Esophagus squamous epithelium (tissue), 5 donors: Measurements from ENCODE around the gene PIK3CG. TPM values are rescaled to one million over a fixed set of nuclear protein-coding genes. Genes with fewer than 3 reads are reported as not detected.
"Not testable (repeated sequence)": the region's sequence is repeated elsewhere in the genome, so short reads cannot be mapped to it uniquely, and the experiment has no call there.

Experiments used
- DNase-seq: peaks from one replicate; lab custom pipeline; 2025; lab: John Stamatoyannopoulos, UW
- H3K27ac ChIP-seq, 4 donors: fragments of 200-600 bp; sonication (generic); one replicate each; pipeline ENCODE4 v1.5.1; 2016 to 2019; ENCODE audit warnings: mild to moderate bottlenecking in 1 of 4
- H3K27me3 ChIP-seq, 4 donors: fragments of 200-600 bp; sonication (generic); 1 replicate in 3 of 4; 2 replicates in 1 of 4; pipeline versions ENCODE4 v1.5.1 to v1.6.0; 2017 to 2021; ENCODE audit warnings: antibody characterized with exemption in 1 of 4
- H3K36me3 ChIP-seq, 3 donors: fragments of 200-600 bp; sonication (generic); one replicate each; pipeline ENCODE4 v1.5.1; 2016 to 2019
- H3K4me1 ChIP-seq, 3 donors: fragments of 200-600 bp; sonication (generic); one replicate each; pipeline ENCODE4 v1.5.1; 2017 to 2019
- H3K4me3 ChIP-seq, 4 donors: fragments of 200-600 bp; sonication (generic); 1 replicate in 3 of 4; 2 replicates in 1 of 4; pipeline ENCODE4 v1.5.1; 2016 to 2019; ENCODE audit warnings: mild to moderate bottlenecking in 2 of 4, moderate library complexity in 1 of 4
- H3K9me3 ChIP-seq, 3 donors: fragments of 200-600 bp; sonication (generic); one replicate each; pipeline ENCODE4 v1.5.1; 2016 to 2019
- CTCF ChIP-seq, 6 experiments: fragments of 450-650 bp in 4 of 6; fragments of 200-600 bp in 2 of 6; sonication (generic) in 2 of 6; IDR thresholded peaks; one replicate each; pipeline ENCODE4 v1.5.1; 2016 to 2019; ENCODE audit warnings: antibody characterized with exemption in 6 of 6, mild to moderate bottlenecking in 4 of 6, moderate library complexity in 4 of 6
- POLR2A ChIP-seq, 4 donors: fragments of 450-650 bp; IDR thresholded peaks; one replicate each; pipeline ENCODE4 v1.6.1; 2017; ENCODE audit warnings: antibody characterized with exemption in 4 of 4, mild to moderate bottlenecking in 4 of 4, moderate library complexity in 3 of 4
- WGBS, 2 donors: methylation state at CpG; one replicate each; pipeline ENCODE4 v1.1.5; 2018; 5-methylcytosine and 5-hydroxymethylcytosine counted together
- intact Hi-C: fragments of 100-400 bp; cut with DNase I; formaldehyde crosslinking; loops from one replicate; pipeline ENCODE4 v1.15.0; 2022
- total RNA-seq, 4 donors: library from RNA; depleted of rRNA; stranded (reverse); fragments of >200 nt; gene quantifications; one replicate each; pipeline ENCODE4 v1.1.0, GENCODE V29; 2016
- donor health status: DM: yes; HTN: yes; CAD: no.

The PIK3CG gene
- total RNA-seq, 4 donors from 2014 or later, result 1.3 to 6.1 (median 2.5) TPM

GRCh38 chr7:106848049-106848448, 17.0 kb upstream of the PIK3CG start:
- TF ChIP-seq POLR2A (IDR thresholded peaks at IDR 0.05), result no peak
- no peak for TF ChIP-seq CTCF (IDR thresholded peaks at IDR 0.05)
- Histone ChIP-seq H3K4me1 (no peaks in the 10 kb centered on the region), H3K36me3 (no peaks in the 10 kb centered on the region), H3K27me3 (no peaks in the 10 kb centered on the region), H3K4me3 (no peak overlapping the region), H3K27ac (no peak overlapping the region), H3K9me3 (no peaks in the 10 kb centered on the region)
- DNase-seq, result no peak
- intact Hi-C loops, result no loop called here
- WGBS, 2 donors, result 70 to 98% methylated on average over 1 of the region's 1 CpG

DNA sequence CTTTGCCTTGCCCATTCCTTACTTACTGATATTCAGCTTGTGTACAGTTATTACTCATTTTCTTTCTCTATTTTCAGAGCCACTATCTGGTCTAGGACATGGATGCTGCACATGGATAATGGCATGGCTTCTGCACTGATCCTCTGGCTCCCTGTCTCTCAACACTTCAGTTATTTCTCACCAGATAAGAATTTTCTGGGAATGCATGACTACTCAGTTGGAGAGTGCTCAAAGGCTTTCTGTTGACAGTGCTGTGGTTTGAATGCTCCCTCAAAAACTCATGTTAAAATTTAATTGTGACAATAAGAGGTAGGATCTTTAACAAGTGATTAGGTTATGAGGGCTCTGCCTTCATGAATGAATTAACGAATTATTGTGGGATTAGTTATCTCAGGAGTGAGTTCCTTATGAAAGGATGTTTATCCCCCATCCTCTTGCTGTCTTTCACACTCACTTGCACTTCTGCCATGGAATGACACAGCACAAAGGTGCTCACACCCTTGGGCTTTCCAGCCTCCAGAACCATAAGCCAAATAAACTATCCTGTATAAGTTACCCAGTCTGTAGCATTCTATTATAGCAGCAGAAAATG, 16.1 kb upstream of the PIK3CG start:
- Histone ChIP-seq H3K9me3 (no peaks in the 10 kb centered on the region), H3K36me3 (no peaks in the 10 kb centered on the region), H3K4me1 (no peaks in the 10 kb centered on the region), H3K4me3 (no peak overlapping the region), H3K27me3 (no peaks in the 10 kb centered on the region), H3K27ac (no peak overlapping the region)
- TF ChIP-seq CTCF (IDR thresholded peaks at IDR 0.05) (no peak), POLR2A (IDR thresholded peaks at IDR 0.05) (no peak)
- intact Hi-C loops, result no loop called here
- 11 to 24% methylated on average over 1 of the region's 1 CpG for WGBS, 2 donors
- no peak for DNase-seq

- H3K4me3 ChIP-seq, DNase-seq, H3K27me3 ChIP-seq, H3K4me1 ChIP-seq, intact Hi-C loops, H3K36me3 ChIP-seq, H3K27ac ChIP-seq, H3K9me3 ChIP-seq: not testable (repeated sequence)
- 84 to 90% methylated on average over 7 of the region's 7 CpGs for WGBS, 2 donors
Measured at GRCh38 chr7:106851632-106852031, 13.4 kb upstream of the PIK3CG start.

DNA sequence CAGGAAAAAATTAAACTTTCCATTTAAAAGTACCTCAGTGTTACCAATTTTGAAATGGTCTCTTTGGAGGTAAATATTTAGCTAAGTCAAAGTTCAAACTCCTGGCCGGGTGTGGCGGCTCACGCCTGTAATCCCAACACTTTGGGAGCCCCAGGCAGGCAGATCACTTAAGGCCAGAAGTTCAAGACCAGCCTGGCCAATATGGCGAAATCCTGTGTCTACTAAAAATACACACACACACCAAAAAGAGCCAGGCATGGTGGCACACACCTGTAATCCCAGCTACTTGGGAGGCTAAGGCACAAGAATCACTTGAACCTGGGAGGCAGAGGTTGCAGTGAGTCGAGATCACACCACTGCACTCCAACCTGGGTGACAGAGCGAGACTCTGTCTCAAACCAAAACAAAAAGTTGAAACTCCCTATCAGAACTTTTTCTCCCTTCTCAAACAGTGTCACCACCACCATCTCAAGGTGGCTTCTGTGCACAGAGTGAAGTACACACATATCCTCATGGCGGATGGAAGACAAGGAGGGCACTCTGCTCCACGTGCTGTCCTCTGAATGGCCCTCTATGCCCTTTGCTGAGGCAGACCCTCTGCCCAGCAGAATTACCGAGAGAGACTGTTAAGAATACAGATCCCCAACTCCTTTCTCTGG, 11.7 kb upstream of the PIK3CG start:
- H3K36me3 ChIP-seq, result no peaks in the 10 kb centered on the region
- H3K9me3 ChIP-seq, result peaks cover 0 to 5% (median 0%) of the 10 kb centered on the region in 3 donors
- 77 to 86% methylated on average over 6 to 8 of the region's 9 CpGs for WGBS, 2 donors

DNA sequence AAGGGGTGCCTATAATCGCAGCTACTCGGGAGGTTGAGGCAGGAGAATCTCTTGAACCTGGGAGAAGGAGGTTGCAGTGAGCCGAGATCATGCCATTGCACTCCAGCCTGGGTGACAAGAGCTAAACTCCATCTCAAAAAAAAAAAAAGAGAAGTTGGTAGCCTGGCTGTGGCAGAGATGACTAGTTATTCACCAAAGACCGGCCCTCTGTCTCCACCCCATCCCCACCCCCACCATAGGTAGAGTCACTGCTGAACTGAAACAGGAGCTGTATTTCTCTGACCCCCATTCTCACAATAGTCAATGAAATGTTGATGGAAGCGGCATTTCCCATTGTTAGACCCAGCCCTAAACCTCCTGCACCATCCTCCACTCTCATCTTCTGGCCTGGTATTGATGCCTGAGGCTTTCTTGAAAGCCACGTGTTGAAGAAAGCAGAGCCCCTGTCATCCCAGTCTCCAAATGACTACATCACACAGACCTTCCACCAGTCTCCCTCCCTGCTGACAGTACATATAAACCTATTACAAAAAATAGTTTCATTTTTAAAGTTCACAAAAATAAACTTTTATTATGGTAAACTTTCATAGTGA, 9.4 kb upstream of the PIK3CG start:
- Histone ChIP-seq H3K9me3 (peaks cover 0 to 13% (median 0%) of the 10 kb centered on the region in 3 donors), H3K27me3 (no peaks in the 10 kb centered on the region), H3K36me3 (no peaks in the 10 kb centered on the region), H3K4me3 (no peak overlapping the region), H3K4me1 (peaks cover 0 to 15% (median 7%) of the 10 kb centered on the region in 3 donors), H3K27ac (no peak overlapping the region)
- 80 to 81% methylated on average over 5 to 6 of the region's 6 CpGs for WGBS, 2 donors
- no peak for DNase-seq
- no peak for TF ChIP-seq POLR2A (IDR thresholded peaks at IDR 0.05)
- no peak for TF ChIP-seq CTCF (IDR thresholded peaks at IDR 0.05)
- intact Hi-C loops, result no loop called here

More for the DNA sequence above, 11.7 kb upstream of the PIK3CG start:
- Histone ChIP-seq H3K4me1 (no peaks in the 10 kb centered on the region), H3K27ac (no peak overlapping the region), H3K4me3 (no peak overlapping the region), H3K27me3 (no peaks in the 10 kb centered on the region)
- no peak for DNase-seq
- intact Hi-C loops, result no loop called here
- no peak for TF ChIP-seq CTCF (IDR thresholded peaks at IDR 0.05)
- TF ChIP-seq POLR2A (IDR thresholded peaks at IDR 0.05), result no peak
